ENCODE data around the gene EIF3A. TPM values are rescaled to one million over a fixed set of nuclear protein-coding genes. Genes with fewer than 3 reads are reported as not detected.

Gene EIF3A
- total RNA-seq, 1 donor from 2014 or later: 132 TPM

DNA sequence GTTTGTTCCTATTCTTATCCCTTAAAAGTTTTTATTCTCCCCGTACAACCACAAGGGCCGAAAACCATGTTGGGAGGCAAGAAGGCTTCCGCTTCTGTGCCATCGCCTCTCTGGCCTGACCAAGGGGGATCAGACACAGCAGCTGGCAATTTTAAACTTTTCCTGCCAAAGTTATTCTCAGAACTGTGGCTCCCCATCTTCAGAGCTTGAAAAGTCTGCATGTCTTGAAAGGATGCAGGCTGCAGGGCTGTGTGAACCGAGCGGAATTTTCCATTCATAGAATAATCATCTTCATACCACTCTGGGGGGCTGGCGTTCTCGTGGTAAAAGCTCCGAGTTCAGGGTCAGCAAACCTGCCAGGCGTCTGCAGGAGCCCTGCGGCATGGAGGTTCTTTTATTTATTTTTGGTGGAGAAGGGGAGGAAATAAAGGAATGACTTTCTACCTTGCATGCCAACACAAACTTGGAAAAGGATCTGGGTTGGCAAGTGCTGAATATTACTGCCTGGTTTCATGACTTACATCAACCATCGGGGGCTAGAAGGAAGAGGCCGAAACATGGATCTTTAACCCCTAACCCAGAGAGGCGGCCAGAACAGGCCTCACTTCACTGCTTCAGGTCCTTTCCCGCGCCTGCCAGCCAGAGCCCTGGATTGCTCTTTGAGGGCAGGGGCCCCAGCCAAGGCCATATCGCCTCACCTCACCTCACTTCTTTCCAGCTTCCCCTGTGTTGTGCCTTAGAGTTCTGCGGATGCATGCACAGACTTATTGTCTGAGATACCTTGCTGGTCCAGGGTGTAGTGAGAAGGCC lies 54.1 kb downstream of the EIF3A start:
- Mint-ChIP-seq H3K27me3 (peaks cover 7% of the 10 kb centered on the region), H3K4me3 (no peak overlapping the region), H3K27ac (no peak overlapping the region), H3K36me3 (no peaks in the 10 kb centered on the region), H3K4me1 (ENCODE audit: unreplicated experiment) (peaks cover 3% of the 10 kb centered on the region), H3K9me3 (no peaks in the 10 kb centered on the region)
- TF ChIP-seq, protein P1, sequence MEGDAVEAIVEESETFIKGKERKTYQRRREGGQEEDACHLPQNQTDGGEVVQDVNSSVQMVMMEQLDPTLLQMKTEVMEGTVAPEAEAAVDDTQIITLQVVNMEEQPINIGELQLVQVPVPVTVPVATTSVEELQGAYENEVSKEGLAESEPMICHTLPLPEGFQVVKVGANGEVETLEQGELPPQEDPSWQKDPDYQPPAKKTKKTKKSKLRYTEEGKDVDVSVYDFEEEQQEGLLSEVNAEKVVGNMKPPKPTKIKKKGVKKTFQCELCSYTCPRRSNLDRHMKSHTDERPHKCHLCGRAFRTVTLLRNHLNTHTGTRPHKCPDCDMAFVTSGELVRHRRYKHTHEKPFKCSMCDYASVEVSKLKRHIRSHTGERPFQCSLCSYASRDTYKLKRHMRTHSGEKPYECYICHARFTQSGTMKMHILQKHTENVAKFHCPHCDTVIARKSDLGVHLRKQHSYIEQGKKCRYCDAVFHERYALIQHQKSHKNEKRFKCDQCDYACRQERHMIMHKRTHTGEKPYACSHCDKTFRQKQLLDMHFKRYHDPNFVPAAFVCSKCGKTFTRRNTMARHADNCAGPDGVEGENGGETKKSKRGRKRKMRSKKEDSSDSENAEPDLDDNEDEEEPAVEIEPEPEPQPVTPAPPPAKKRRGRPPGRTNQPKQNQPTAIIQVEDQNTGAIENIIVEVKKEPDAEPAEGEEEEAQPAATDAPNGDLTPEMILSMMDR (conservative IDR thresholded peaks at IDR 0.05): no peak
- DNase-seq (ENCODE audit: extremely low spot score, unreplicated experiment): peak; percentile 62

DNA sequence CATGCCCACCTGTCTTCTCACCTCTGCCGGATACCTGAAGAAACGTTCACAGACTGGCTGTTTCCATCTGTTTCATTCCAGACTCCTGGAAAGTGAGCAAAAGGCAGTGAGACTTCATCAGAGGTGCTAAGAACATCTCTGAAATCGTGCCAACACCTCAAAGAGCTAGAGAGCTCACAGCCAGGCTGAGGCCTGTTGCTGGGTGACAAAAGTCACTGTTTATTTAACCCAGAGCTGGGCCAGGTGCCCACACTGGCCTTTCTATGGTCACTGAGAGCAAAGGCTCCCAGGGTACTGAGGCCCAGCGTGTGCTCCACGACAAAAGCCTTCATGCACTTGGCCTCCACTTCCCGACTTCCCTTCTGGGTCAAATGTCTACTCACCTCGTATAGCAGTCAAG lies 54.8 kb downstream of the EIF3A start:
- peak; percentile 20 for DNase-seq (ENCODE audit: extremely low spot score, unreplicated experiment)
- H3K36me3 Mint-ChIP-seq: no peaks in the 10 kb centered on the region

DNA sequence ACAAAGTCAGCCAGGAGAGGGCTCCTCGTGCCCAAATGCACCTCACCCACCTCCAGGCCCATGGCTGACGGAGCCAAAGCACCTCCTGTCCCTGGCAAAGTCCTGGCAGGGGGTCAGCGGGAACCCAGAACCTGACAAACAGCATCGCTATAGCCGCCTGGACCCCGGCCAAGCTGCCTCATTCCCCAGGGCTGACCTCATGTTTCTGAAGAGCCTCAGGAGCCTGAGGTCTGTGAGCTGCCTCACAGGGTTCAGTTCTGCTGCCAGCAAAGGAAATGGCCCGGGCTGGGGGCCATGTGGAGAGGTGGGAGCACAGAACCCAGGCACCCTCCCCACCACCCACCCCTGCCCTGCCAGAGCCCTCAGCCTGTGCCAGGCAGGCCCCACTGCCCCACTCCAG lies 55.3 kb downstream of the EIF3A start:
- peaks cover 4% of the 10 kb centered on the region for H3K4me1 Mint-ChIP-seq (ENCODE audit: unreplicated experiment)
- H3K36me3 Mint-ChIP-seq: no peaks in the 10 kb centered on the region
- no peaks in the 10 kb centered on the region for H3K9me3 Mint-ChIP-seq
- H3K27me3 Mint-ChIP-seq: peaks cover 7% of the 10 kb centered on the region
- TF ChIP-seq, protein P1 (conservative IDR thresholded peaks at IDR 0.05): no peak
- H3K4me3 Mint-ChIP-seq: no peak overlapping the region
- DNase-seq (ENCODE audit: extremely low spot score, unreplicated experiment): peak; percentile 66
- no peak overlapping the region for H3K27ac Mint-ChIP-seq

More for the DNA sequence above, 54.8 kb downstream of the EIF3A start:
- Mint-ChIP-seq H3K9me3 (no peaks in the 10 kb centered on the region), H3K4me3 (no peak overlapping the region), H3K27me3 (peaks cover 7% of the 10 kb centered on the region), H3K27ac (no peak overlapping the region), H3K4me1 (ENCODE audit: unreplicated experiment) (no peaks in the 10 kb centered on the region)
- TF ChIP-seq, protein P1 (conservative IDR thresholded peaks at IDR 0.05): no peak

DNA sequence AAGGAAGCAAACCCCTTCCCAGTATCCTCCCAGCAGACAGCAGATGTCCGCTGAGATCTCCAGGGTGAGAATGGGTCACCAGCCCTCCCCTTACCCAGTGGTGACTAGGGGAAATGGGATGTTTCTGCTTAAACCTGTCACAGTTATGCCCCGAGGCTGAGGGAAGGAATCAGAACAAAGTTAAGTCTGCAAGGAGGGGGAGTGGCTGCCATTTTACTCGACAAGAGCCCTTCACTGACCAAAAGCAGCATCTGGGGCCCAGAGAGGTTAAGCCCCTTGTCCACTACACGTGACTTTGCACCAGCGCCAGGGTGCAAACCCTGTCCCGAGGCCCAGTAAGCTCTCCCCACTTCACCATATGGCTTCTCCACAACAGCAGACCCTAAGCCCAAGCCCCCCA lies 55.7 kb downstream of the EIF3A start:
- no peak overlapping the region for H3K27ac Mint-ChIP-seq
- no peak overlapping the region for H3K4me3 Mint-ChIP-seq
- DNase-seq (ENCODE audit: extremely low spot score, unreplicated experiment): peak; percentile 51
- H3K27me3 Mint-ChIP-seq: peaks cover 7% of the 10 kb centered on the region
- H3K4me1 Mint-ChIP-seq (ENCODE audit: unreplicated experiment): peaks cover 4% of the 10 kb centered on the region
- H3K9me3 Mint-ChIP-seq: no peaks in the 10 kb centered on the region
- H3K36me3 Mint-ChIP-seq: no peaks in the 10 kb centered on the region
- TF ChIP-seq, protein P1 (conservative IDR thresholded peaks at IDR 0.05): no peak

DNA sequence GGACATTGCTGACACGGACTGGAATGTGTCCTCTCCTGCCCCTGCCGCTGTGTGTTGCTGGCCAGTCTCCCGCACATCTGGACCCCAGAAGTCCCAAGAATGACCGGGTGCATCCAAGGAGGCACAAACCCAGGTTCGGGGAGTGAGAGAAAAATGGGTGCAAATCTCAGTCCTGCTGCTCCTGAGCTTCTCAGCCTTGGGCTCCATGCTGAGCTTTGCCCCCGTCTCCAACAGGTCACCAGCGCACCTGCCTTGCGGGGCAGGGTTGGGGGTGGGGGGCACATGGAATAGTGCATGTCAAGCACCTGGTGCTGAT lies 57.1 kb downstream of the EIF3A start:
- no peak overlapping the region for H3K4me3 Mint-ChIP-seq
- no peaks in the 10 kb centered on the region for H3K36me3 Mint-ChIP-seq
- H3K27ac Mint-ChIP-seq: no peak overlapping the region
- H3K27me3 Mint-ChIP-seq: peaks cover 7% of the 10 kb centered on the region
- no peaks in the 10 kb centered on the region for H3K9me3 Mint-ChIP-seq
- peaks cover 4% of the 10 kb centered on the region for H3K4me1 Mint-ChIP-seq (ENCODE audit: unreplicated experiment)
- DNase-seq (ENCODE audit: extremely low spot score, unreplicated experiment): peak; percentile 32
- TF ChIP-seq, protein P1 (conservative IDR thresholded peaks at IDR 0.05): no peak

Measured in type B pancreatic cell (in vitro differentiated cells).